Caco-2 (cell line): ENCODE data around the gene MAML2. TPM values are rescaled to one million over a fixed set of nuclear protein-coding genes. Genes with fewer than 3 reads are reported as not detected.

Experiments used
- BruUV-seq: library from RNA; stranded (reverse); fragments of 400-500 nt; replicated peaks from 2 replicates; lab custom pipeline; 2021; lab: Mats Ljungman, UMichigan
- CTCF ChIA-PET: fragments of 300-600 bp; sonication (Branson Sonifier 250); formaldehyde crosslinking; loops from one replicate; lab custom pipeline; 2022; ENCODE audit warnings: antibody characterized with exemption; lab: Charles Lee
- POLR2A ChIA-PET: fragments of 300-600 bp; sonication (Branson Sonifier 250); formaldehyde crosslinking; loops from one replicate; lab custom pipeline; 2022; ENCODE audit warnings: antibody characterized with exemption; lab: Charles Lee
- DNase-seq, 2 experiments: peaks; one replicate each; pipeline versions ENCODE4 v3.0.0 to v3.0.0-alpha.2; 2020 to 2022
- H3K27me3 ChIP-seq: replicated peaks from 2 replicates; pipeline ENCODE4 v1.6.0; 2011; ENCODE audit warnings: low read length; ENCODE audit not compliant: control insufficient read depth, insufficient read depth
- H3K36me3 ChIP-seq: 2 replicates; pipeline ENCODE4 v1.5.1; 2011; ENCODE audit warnings: low read length; ENCODE audit not compliant: control insufficient read depth, insufficient read depth
- H3K4me1 ChIP-seq: fragments of 250-450 bp; sonication (Bioruptor Pico); 2 replicates; pipeline ENCODE4 v1.5.1; 2020; ENCODE audit warnings: mild to moderate bottlenecking
- H3K4me3 ChIP-seq: 2 replicates; pipeline ENCODE4 v1.5.1; 2011; ENCODE audit warnings: low read depth, mild to moderate bottlenecking, control low read depth, low read length
- H3K9me3 ChIP-seq: fragments of 250-450 bp; sonication (Bioruptor Pico); 2 replicates; pipeline ENCODE4 v1.5.1; 2020; ENCODE audit warnings: mild to moderate bottlenecking, moderate library complexity
- H3K27ac Mint-ChIP-seq: one replicate; pipeline ENCODE4 v1.8.0; 2022; ENCODE audit warnings: mixed read lengths; ENCODE audit not compliant: unreplicated experiment
- H3K27me3 Mint-ChIP-seq: one replicate; pipeline ENCODE4 v1.8.0; 2022; ENCODE audit warnings: mixed read lengths; ENCODE audit not compliant: insufficient read depth, unreplicated experiment
- H3K36me3 Mint-ChIP-seq: one replicate; pipeline ENCODE4 v1.8.0; 2022; ENCODE audit warnings: mild to moderate bottlenecking, mixed read lengths; ENCODE audit not compliant: insufficient read depth, unreplicated experiment
- H3K4me1 Mint-ChIP-seq: one replicate; pipeline ENCODE4 v1.8.0; 2022; ENCODE audit warnings: low read depth, mixed read lengths; ENCODE audit not compliant: unreplicated experiment
- H3K4me3 Mint-ChIP-seq: one replicate; pipeline ENCODE4 v1.8.0; 2022; ENCODE audit warnings: mild to moderate bottlenecking, moderate library complexity, mixed read lengths; ENCODE audit not compliant: unreplicated experiment
- H3K9me3 Mint-ChIP-seq: one replicate; pipeline ENCODE4 v1.8.0; 2022; ENCODE audit warnings: mixed read lengths; ENCODE audit not compliant: unreplicated experiment
- intact Hi-C: fragments of 100-400 bp; cut with micrococcal nuclease; formaldehyde crosslinking; loops from one replicate; pipeline ENCODE4 v1.10.0; 2022; ENCODE audit not compliant: unreplicated experiment
- total RNA-seq: library from RNA; stranded (reverse); gene quantifications from 2 replicates; pipeline ENCODE4 v1.2.3, GENCODE V29; 2022
- TF ChIP-seq, protein P1 (sequence below), 2 experiments: fragments of 200-600 bp in 1 of 2; IDR thresholded peaks; 1 replicate in 1 of 2; 2 replicates in 1 of 2; pipeline versions ENCODE4 v1.5.1 to v1.8.0; 2011 to 2022; ENCODE audit warnings: antibody characterized with exemption in 1 of 2, control low read depth in 1 of 2, inconsistent platforms in 1 of 2, low read depth in 1 of 2, low read length in 1 of 2, mild to moderate bottlenecking in 1 of 2, moderate library complexity in 1 of 2; ENCODE audit not compliant: insufficient read depth in 1 of 2, severe bottlenecking in 1 of 2, unreplicated experiment in 1 of 2

Gene MAML2
- total RNA-seq, 1 experiment from 2014 or later, result 11.5 TPM

DNA sequence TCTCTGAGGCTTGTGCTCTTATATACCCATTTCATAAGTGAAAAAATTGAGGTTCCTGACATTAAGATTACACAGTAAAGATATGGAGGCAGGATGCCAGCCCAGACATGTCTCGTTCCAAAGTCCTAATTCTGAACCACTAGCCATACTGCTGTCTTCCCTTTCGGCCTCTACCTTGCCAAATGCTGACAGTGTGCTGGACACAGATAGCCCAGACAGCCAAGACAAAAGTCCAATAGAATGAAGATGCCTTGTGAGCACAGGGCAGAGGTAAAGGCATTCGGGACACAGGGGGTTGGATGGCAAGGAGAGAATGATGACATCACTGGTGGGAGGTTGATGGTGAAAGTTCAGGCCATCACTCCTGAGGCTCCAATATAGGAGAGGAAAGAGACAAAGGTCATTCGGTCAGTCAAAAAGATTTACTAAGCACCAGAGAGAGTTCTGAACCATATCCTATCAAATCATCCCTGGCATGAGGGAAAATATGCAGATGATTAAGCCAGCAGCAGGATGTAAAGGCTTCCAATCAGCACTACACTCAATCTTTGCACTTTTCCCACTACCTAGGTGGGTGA lies 245.1 kb downstream of the MAML2 start:
- Mint-ChIP-seq H3K27ac (peak overlapping the region; percentile 94), H3K36me3 (peaks cover 21% of the 10 kb centered on the region), H3K27me3 (no peaks in the 10 kb centered on the region), H3K4me1 (peaks cover 75% of the 10 kb centered on the region), H3K9me3 (no peaks in the 10 kb centered on the region), H3K4me3 (peak overlapping the region; percentile 65)
- H3K36me3 ChIP-seq, result no peaks in the 10 kb centered on the region
- intact Hi-C loops, result loop anchor here (1.0 to 5.0 kb wide), 8 partner anchors 25 to 293 kb away; partner anchors contain the start of genes JRKL and MTMR2
- DNase-seq, result peak; percentile 66 to 84
- H3K9me3 ChIP-seq, result no peaks in the 10 kb centered on the region
- BruUV-seq, result no TSS peak
- H3K4me3 ChIP-seq, result no peak overlapping the region
- H3K4me1 ChIP-seq, result peaks cover 74% of the 10 kb centered on the region
- CTCF ChIA-PET, result interaction anchor here (1.7 kb wide), 1 partner anchor 58 kb away, joined by 5 read pairs; no protein-coding TSS in a partner anchor
- TF ChIP-seq, protein P1, sequence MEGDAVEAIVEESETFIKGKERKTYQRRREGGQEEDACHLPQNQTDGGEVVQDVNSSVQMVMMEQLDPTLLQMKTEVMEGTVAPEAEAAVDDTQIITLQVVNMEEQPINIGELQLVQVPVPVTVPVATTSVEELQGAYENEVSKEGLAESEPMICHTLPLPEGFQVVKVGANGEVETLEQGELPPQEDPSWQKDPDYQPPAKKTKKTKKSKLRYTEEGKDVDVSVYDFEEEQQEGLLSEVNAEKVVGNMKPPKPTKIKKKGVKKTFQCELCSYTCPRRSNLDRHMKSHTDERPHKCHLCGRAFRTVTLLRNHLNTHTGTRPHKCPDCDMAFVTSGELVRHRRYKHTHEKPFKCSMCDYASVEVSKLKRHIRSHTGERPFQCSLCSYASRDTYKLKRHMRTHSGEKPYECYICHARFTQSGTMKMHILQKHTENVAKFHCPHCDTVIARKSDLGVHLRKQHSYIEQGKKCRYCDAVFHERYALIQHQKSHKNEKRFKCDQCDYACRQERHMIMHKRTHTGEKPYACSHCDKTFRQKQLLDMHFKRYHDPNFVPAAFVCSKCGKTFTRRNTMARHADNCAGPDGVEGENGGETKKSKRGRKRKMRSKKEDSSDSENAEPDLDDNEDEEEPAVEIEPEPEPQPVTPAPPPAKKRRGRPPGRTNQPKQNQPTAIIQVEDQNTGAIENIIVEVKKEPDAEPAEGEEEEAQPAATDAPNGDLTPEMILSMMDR (IDR thresholded peaks at IDR 0.05; ENCODE audit: insufficient read depth in 1 of 2, low read depth in 1 of 2, low read length in 1 of 2, severe bottlenecking in 1 of 2, unreplicated experiment in 1 of 2), result no peak
- H3K27me3 ChIP-seq, result no peaks in the 10 kb centered on the region
- POLR2A ChIA-PET, result no interaction called here

DNA sequence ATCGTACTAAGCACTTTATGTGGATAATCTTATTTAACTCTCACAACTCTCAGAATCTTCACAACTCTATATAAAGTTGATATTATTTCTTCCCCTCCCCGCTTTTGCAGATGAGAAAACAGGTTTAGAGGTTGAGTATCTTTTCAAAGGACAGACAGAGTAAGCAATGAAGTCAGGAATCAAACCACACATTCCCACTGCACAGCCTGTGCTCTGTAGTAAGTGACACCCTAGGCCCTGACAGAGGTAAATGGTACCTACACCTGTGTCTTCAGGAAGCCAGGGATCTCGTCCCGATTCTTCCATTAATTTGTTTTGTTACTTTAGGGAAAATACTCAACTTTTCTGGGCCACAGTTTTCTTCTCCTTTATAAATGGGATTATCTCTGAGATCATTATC lies 246.6 kb downstream of the MAML2 start:
- H3K36me3 Mint-ChIP-seq, result peaks cover 26% of the 10 kb centered on the region
- CTCF ChIA-PET, result no interaction called here
- H3K4me3 Mint-ChIP-seq, result peak overlapping the region; percentile 61
- POLR2A ChIA-PET, result interaction anchor here (0.8 kb wide), 1 partner anchor 306 kb away, joined by 3 read pairs; the partner anchor contains the start of gene CEP57
- no peak for DNase-seq
- TSS peak; percentile 96 for BruUV-seq
- H3K9me3 ChIP-seq, result no peaks in the 10 kb centered on the region
- no peaks in the 10 kb centered on the region for H3K27me3 Mint-ChIP-seq
- intact Hi-C loops, result loop anchor here (1.0 to 5.0 kb wide), 7 partner anchors 41 to 247 kb away; partner anchors contain the start of genes MAML2 and MTMR2
- TF ChIP-seq, protein P1 (IDR thresholded peaks at IDR 0.05; ENCODE audit: insufficient read depth in 1 of 2, low read depth in 1 of 2, low read length in 1 of 2, severe bottlenecking in 1 of 2, unreplicated experiment in 1 of 2), result no peak
- no peaks in the 10 kb centered on the region for H3K36me3 ChIP-seq
- H3K27ac Mint-ChIP-seq, result peak overlapping the region; percentile 94
- H3K9me3 Mint-ChIP-seq, result no peaks in the 10 kb centered on the region
- no peak overlapping the region for H3K4me3 ChIP-seq
- no peaks in the 10 kb centered on the region for H3K27me3 ChIP-seq
- peaks cover 84% of the 10 kb centered on the region for H3K4me1 Mint-ChIP-seq
- H3K4me1 ChIP-seq, result peaks cover 70% of the 10 kb centered on the region

DNA sequence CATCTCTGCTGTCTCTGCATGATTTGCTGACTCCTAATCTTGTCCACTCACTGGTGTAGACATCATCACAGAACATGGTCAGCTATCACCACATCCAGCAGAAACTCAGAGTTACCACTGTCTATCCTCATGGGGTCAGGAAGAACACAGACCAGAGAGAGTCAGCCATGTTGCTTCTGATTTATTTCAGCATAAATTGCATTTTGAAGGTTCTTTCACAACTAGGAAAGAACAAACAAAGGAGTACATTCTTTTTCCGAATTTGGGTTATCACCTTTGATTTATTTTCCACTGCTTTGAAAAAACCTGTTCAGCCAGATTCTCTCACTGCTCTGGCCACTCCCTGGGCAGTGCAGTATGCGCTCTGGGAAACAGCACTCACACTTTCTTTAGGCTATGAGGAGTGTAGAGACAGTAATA lies 247.1 kb downstream of the MAML2 start:
- peak; percentile 88 to 89 for DNase-seq
- Mint-ChIP-seq H3K27ac (peak overlapping the region; percentile 94), H3K36me3 (peaks cover 26% of the 10 kb centered on the region), H3K4me3 (peak overlapping the region; percentile 61), H3K9me3 (no peaks in the 10 kb centered on the region), H3K4me1 (peaks cover 85% of the 10 kb centered on the region), H3K27me3 (no peaks in the 10 kb centered on the region)
- BruUV-seq, result no TSS peak
- ChIA-PET POLR2A (interaction anchor here (0.8 kb wide), 1 partner anchor 305 kb away, joined by 3 read pairs; the partner anchor contains the start of gene CEP57), CTCF (no interaction called here)
- Histone ChIP-seq H3K9me3 (no peaks in the 10 kb centered on the region), H3K36me3 (no peaks in the 10 kb centered on the region), H3K4me1 (peaks cover 70% of the 10 kb centered on the region), H3K4me3 (no peak overlapping the region), H3K27me3 (no peaks in the 10 kb centered on the region)
- TF ChIP-seq, protein P1 (IDR thresholded peaks at IDR 0.05; ENCODE audit: insufficient read depth in 1 of 2, low read depth in 1 of 2, low read length in 1 of 2, severe bottlenecking in 1 of 2, unreplicated experiment in 1 of 2), result no peak
- intact Hi-C loops, result loop anchor here (1.0 to 5.0 kb wide), 9 partner anchors 27 to 331 kb away; partner anchors contain the start of genes MAML2 and MTMR2
